ENCODE data around the gene SLC12A7. TPM values are rescaled to one million over a fixed set of nuclear protein-coding genes. Genes with fewer than 3 reads are reported as not detected.

Gene SLC12A7
- total and polyA plus RNA-seq, 2 of the 13 experiments (the other 11 are each of a cell fraction or from before 2014, with no cell fraction given) = 14.0 to 18.5 TPM

- TF ChIP-seq ZNF580 (CRISPR knock-in tag; IDR thresholded peaks at IDR 0.05; ENCODE audit: borderline replicate concordance, low read depth) = no peak
Measured at GRCh38 chr5:1035421-1036405, 76.2 kb downstream of the SLC12A7 start (continued).

GRCh38 chr5:1034986-1035385, 76.9 kb downstream of the SLC12A7 start:
- H2AFZ ChIP-seq (ENCODE audit: low read length) = no peak overlapping the region
- CTCF ChIA-PET (ENCODE audit: low intra/inter-chr PET ratio, low total read pairs) = no interaction called here
- BruUV-seq (replicated peaks) = no TSS peak
- no peaks in the 10 kb centered on the region for H3K36me3 ChIP-seq (replicated peaks in 1 of 2; ENCODE audit: control insufficient read depth in 1 of 2, insufficient read depth in 2 of 2, low read length in 2 of 2)
- no peak overlapping the region for H3K9ac ChIP-seq (ENCODE audit: insufficient read depth, low read depth, low read length)
- H3K27me3 ChIP-seq (ENCODE audit: control insufficient read depth in 1 of 2, insufficient read depth in 2 of 2, low read length in 2 of 2) = peaks cover 0 to 2% of the 10 kb centered on the region in 2 experiments; a peak in 2 of 5 replicates
- WGBS (ENCODE audit: low lambda C conversion rate) = 61% methylated on average over 2 of the region's 2 CpGs
- no peaks in the 10 kb centered on the region for H3K79me2 ChIP-seq (ENCODE audit: insufficient read depth, low read length)
- TF ChIP-seq ZNF225 (CRISPR knock-in tag; IDR thresholded peaks at IDR 0.05) = no peak
- no peak for TF ChIP-seq MIER3 (CRISPR knock-in tag; IDR thresholded peaks at IDR 0.05; ENCODE audit: borderline replicate concordance)
- TF ChIP-seq ZNF24 (IDR thresholded peaks at IDR 0.05) = peak; percentile 92
- no peak for TF ChIP-seq CEBPB (IDR thresholded peaks at IDR 0.05; ENCODE audit: borderline replicate concordance, low read depth, low read length)
- TF ChIP-seq HINFP (CRISPR knock-in tag; IDR thresholded peaks at IDR 0.05; ENCODE audit: low read depth) = no peak
- TF ChIP-seq GATAD1 (CRISPR knock-in tag; IDR thresholded peaks at IDR 0.05) = no peak
- TF ChIP-seq SALL1 (CRISPR knock-in tag; IDR thresholded peaks at IDR 0.05) = no peak
- H3K9me3 ChIP-seq (ENCODE audit: low read length) = no peaks in the 10 kb centered on the region
- no peaks in the 10 kb centered on the region for H4K20me1 ChIP-seq (ENCODE audit: insufficient read depth, low read length)
- POLR2A ChIA-PET = no interaction called here
- intact Hi-C loops (cut with micrococcal nuclease; ENCODE audit: unreplicated experiment) (no loop called here), in situ Hi-C loops (cut with HindIII; ENCODE audit: extremely low pct_ligation_motif_present, low pct_unique_long_range_greater_than_20kb) (no loop called here)
- no peak for FAIRE-seq
- no peak overlapping the region for H3K4me2 ChIP-seq (ENCODE audit: low read depth, low read length)
- H3K4me1 ChIP-seq (ENCODE audit: insufficient read depth, low read length) = no peaks in the 10 kb centered on the region
- H3K27ac ChIP-seq (ENCODE audit: extremely low read length, insufficient read depth, low read length) = no peak overlapping the region
- no peak for ATAC-seq
- no peak overlapping the region for H3K4me3 ChIP-seq (replicated peaks in 1 of 3; ENCODE audit: insufficient read depth in 1 of 3, low read depth in 2 of 3, low read length in 3 of 3)
- no peak for DNase-seq (ENCODE audit: low spot score)
